ENCODE measurements around the gene LGR4.

The LGR4 gene

DNA sequence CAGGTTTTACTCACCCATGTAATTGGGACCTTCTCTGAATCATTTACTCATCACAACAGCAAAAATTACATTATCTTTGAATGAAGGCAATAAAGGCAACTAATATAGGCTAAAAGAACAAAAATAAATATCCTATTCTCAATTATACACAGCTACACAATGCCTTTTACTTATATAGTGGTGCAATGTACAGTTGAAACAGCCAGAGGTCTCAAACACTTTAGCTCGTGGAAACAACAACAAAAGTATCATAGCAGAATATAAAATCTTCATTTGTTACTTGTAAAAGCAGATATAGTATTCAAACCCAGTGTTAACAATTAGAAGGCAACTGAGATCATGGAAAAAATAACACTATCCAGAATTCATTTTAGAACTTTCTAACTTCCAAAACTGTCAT, 88.9 kb downstream of the LGR4 start:
- no peak for DNase-seq

GRCh38 chr11:27381238-27381666, 91.3 kb downstream of the LGR4 start:
- DNase-seq, result no peak

- no peak for DNase-seq
Measured at GRCh38 chr11:27380771-27381170, 91.8 kb downstream of the LGR4 start.

DNA sequence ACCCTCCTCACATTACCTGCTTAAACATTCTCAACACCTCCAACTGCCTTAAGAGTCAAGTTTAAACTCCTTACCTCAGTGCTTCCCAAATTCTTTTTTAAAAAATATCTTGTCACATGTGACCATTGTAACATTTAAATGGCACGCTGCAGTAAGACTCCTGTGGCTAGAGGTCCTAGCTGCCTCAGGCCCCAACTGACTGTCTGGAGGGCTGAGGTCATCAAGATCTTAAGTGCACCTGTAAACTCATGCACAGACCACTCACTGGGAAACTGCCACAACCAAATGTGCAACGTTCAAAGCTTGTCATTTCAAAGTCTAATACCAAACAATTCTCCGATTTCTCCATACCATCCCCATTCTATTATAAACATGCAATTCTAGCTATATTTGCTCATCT, 93.1 kb downstream of the LGR4 start:
- DNase-seq, result no peak

GRCh38 chr11:27375370-27375769, 97.2 kb downstream of the LGR4 start:
- no peak for DNase-seq

GRCh38 chr11:27373856-27374602, 98.6 kb downstream of the LGR4 start:
- DNase-seq, result no peak

- DNase-seq, result no peak
Measured at GRCh38 chr11:27373392-27373791, 99.2 kb downstream of the LGR4 start.

DNA sequence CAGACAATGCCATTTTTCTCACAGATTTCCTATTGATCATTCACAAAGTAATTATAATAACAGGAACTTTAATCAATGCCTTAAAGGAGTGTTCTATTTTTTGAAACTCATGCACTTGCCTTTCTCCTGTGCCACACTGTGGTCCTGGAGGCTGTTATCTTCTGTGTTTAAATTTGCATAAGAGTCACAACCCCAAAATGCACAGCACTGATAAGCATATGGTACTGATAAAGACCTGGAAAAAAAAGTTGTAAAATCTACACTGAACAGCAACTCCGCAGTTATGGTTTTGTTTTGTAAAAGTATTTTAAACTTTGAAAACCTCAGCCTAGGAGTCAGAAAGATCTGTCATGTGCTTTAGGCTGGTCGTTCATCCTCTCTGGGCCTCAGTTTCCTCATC, 100.4 kb downstream of the LGR4 start:
- no peak for DNase-seq

DNA sequence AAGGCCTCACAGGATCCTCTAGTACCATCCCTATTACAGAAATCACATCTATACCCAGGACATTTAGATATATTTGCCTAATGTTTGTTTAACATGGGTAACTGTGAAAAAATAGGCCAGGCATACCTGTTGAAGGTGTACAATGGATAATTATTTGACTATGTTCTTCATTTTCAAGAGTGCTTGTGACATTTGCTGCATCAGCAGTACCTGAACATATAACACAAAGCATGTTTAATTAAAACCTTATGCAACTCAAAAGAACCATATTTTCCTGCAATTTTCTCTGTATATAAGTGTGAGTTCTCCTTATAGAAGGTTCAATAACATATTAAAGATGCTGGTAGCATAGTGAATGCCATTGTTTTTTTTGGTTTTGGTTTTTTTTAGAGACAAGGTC, 101.1 kb downstream of the LGR4 start:
- DNase-seq, result no peak

DNA sequence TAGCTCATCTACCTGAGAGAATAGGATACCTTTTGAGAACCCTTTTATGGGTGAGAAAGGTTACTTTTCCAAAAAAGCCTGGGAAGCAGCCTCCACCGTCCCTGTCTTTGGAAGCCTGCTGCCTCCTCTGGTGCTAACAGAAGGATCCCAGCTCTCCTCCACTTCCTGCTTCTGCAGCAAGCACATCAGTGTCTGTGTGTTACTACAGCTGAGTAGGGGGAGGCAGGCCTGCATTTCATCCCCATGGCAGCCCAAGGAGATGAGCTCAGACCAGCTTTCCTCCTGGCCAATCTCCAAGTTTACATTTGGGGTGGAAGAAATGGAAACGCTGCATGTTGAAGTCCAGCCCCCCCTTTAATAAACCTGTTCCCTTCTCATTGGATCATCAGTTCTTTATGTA, 102.2 kb downstream of the LGR4 start:
- peak in 1 of 56 donors; percentile 3 for DNase-seq

- no peak for DNase-seq
Measured at GRCh38 chr11:27367881-27368280, 104.7 kb downstream of the LGR4 start.

DNA sequence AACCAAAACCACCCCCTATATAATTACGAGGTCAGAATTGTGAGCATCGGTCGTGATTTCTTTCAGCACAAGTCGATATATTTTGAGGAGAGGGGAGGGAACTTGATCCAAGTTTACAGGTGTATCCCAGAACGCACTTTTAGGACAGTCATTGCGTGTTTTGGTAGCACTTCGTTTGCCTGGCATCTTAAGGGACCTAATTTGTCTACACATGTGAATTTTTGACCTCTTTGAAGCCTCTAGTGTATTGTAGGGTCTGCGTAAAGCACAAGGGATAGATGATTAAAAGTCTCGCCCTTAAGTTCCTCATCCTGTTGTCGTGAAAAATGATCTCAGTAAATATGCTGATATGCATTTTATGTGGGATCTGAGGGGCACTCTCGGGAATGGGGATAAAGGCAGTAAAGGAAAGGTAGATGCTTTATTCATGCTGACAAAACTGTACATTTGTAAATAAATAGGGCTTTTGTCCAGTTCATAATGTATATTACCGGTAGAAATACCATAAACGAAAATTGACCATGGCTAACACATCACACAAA, 108.9 kb downstream of the LGR4 start:
- DNase-seq, result no peak

DNA sequence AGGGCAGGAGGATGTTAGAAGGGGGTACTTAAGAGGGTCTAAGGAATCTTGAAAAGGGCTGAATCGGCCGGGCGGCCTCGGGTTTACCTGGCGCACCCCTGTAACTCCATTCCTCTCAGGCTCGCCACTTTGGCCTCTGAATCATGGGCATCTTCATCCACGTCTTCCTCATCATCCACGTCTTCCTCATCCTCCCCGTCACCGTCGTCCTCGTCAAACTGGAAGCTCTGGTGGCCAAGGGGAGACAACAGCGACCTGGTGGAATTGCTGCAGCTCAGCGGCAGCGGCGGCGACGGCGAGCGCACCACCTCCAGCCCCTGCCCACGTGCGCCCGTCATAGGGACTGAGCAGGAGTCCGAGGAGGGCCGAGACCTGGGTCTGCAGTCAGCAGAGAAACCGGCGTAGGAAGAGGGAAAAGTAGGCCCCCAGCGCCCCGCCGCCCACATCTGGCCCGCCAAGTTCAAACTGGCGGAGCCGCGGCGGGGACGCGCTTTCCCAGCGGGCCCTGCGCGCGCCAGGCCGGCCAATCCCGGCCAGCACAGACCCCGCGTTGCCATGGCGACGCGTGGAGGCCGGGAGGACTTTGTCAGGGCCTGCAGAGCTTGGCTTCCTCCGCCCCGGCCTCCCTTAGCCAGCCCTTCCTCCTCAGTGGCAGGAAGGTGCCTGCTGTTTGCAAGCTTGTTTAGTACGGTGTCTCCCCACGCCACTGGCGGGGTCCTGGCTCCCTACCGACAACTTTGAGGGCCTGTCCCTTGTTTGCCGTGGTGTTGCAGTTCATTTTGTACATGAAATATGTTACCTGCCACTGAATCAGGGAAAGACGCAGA, 109.6 kb downstream of the LGR4 start, which contains the start of gene CCDC34:
Gene CCDC34 (minus strand): TSS at position 467 of the 827 bp plus-strand sequence. CDS start 21 bp downstream, at position 446.
- peak in 55 of 56 donors; percentile 8 to 86 (median 66) for DNase-seq

DNA sequence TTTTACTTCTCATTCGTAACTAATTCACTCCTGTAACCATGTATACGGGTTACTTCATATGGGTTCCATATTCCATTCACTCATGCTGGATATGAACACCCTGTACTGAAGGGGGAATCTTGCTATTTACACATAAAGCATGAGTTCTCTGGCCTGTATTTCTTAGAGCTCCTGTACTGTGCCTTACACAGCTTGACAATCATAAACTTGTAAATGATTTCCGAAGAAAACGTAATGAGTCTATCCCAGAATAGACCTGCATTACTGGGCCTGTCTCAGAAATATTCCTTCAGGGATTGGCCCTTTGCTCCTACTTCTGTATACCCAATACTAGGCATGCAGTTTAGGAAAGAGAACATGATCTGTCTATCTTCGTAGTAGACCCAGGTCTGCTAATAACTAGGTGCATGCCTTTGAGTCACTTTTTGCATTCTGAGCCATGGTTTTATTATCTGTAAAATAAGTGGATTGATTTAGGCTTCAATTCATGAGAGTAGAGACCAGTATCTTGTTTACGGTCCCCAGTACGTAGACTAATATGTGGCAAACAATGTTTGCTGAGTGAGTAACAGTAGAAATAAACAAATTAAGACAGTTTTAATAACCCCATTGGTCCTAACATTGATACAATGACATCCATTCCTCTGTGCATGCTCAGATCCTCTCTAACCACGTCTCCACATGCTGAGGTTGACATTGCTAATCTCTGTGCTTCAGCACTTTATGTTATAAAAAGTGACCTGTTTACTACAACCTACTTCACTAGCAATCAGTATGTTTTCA, 110.8 kb downstream of the LGR4 start:
- DNase-seq, result no peak

DNA sequence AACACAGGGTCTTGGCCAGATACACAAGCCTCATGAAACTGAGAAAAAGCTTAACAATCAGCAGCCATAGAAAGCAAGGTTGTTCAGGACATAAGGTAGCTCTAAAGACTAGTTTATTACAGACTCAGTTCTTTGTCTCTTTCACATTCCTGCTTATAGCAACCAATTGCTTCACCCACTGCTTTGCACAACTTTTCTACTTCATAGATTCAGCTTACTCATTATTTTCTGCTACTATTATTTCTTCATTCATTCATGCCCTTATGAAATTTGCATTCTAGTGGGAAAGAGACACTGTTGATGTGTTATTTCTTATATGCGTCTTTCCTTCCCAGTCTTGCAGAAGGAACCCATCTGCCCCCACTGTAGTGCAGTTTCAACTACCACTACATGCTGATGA, 114.3 kb downstream of the LGR4 start:
- no peak for DNase-seq

DNA sequence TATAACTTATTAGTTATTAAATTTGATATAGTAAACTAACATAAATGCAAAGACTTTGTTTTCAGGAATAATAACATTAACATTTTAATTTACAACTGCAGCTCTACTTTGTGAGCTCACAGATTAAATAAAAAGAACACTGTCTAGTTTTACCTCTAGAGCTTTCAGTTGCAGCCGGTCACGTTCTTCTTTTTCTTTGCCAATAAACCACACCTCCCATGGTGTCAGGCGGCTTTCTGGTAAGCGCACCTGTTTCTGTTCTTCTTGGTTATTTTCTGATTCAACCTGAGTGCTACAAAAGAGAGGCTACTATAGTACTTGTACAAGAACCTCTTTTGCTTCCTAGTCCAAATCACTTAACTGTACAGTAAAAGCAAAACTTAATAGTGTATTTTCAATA, 115.3 kb downstream of the LGR4 start:
- no peak for DNase-seq

DNA sequence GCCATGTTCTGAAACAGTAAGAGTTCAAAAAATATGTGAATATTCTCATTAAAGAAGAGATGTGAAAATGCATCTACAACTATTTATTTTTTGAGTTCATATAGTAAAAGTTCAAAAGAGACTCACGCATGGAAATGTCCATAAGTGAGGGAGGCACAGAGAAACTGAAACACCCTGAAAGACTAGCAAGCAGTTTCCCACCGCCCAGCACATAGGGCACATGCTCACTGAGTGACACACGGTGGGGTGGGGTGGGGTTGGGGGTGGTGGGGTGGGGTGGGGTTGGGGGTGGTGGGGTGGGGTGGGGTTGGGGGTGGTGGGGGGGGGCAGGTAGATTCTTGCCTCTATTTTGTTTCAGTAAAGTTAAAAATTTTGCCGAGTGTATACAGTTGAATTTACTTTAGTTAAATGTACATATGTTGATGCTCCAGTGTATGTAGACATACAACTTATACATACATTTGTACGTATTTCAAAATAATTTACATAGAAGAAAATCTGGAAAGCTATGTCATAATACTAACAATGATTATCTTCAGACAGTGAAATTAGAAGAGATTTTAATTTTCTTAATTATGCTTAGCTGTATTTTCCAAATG, 115.9 kb downstream of the LGR4 start:
- DNase-seq, result no peak

- no peak for DNase-seq
Measured at GRCh38 chr11:27355575-27356104, 117.0 kb downstream of the LGR4 start.

DNA sequence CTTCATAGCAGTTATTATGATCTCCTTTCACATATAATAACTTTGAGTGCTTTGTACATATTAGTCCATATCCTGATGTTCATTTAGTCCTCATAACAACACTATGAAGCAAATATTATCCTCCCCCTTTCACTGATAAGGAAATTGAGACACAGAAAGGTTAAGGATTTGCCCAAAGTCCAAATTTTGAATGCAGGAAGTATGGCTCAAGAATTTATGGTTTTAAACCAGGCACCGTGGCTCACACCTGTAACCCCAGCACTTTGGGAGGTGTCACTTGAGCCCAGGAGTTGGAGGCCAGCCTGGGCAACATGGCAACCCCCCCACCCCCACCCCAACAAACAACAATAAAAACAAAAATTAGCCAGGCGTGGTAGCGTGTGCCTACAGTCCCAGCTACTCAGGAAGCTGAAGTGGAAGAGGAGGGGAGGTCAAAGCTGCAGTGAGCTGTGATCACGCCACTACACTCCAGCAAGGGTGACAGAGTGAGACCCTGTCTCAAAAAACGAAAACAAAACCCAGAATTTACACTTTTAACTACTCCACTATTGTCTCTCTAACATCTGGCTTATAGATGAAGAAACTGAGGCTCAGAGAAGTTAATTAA, 118.1 kb downstream of the LGR4 start:
- no peak for DNase-seq

- no peak for DNase-seq
Measured at GRCh38 chr11:27353593-27354358, 118.8 kb downstream of the LGR4 start.
